ENCODE data around the gene ZRANB1.

ZRANB1 gene

GRCh38 chr10:125024497-125025234 lies 82.7 kb downstream of the ZRANB1 start:
- FAIRE-seq (peak; percentile 46), DNase-seq (ENCODE audit: insufficient read length, low spot score) (peak; percentile 55)
- TF ChIP-seq CTCF (IDR thresholded peaks at IDR 0.05; ENCODE audit: insufficient read depth, missing control alignments), result no peak

GRCh38 chr10:125025341-125025740 lies 83.4 kb downstream of the ZRANB1 start:
- no peak for TF ChIP-seq CTCF (IDR thresholded peaks at IDR 0.05; ENCODE audit: insufficient read depth, missing control alignments)
- FAIRE-seq (no peak), DNase-seq (ENCODE audit: insufficient read length, low spot score) (no peak)

- TF ChIP-seq CTCF (IDR thresholded peaks at IDR 0.05; ENCODE audit: insufficient read depth, missing control alignments), result no peak
- no peak for DNase-seq (ENCODE audit: insufficient read length, low spot score)
- FAIRE-seq, result no peak
These were observed 84.4 kb downstream of the ZRANB1 start for GRCh38 chr10:125026036-125026931.

- FAIRE-seq (no peak), DNase-seq (ENCODE audit: insufficient read length, low spot score) (no peak)
- TF ChIP-seq CTCF (IDR thresholded peaks at IDR 0.05; ENCODE audit: insufficient read depth, missing control alignments), result no peak
These were observed 85.2 kb downstream of the ZRANB1 start for GRCh38 chr10:125026974-125027735.

GRCh38 chr10:125027871-125028869 lies 86.2 kb downstream of the ZRANB1 start:
- no peak for FAIRE-seq
- no peak for DNase-seq (ENCODE audit: insufficient read length, low spot score)
- no peak for TF ChIP-seq CTCF (IDR thresholded peaks at IDR 0.05; ENCODE audit: insufficient read depth, missing control alignments)

GRCh38 chr10:125029584-125030242 lies 87.8 kb downstream of the ZRANB1 start:
- no peak for FAIRE-seq
- no peak for DNase-seq (ENCODE audit: insufficient read length, low spot score)
- no peak for TF ChIP-seq CTCF (IDR thresholded peaks at IDR 0.05; ENCODE audit: insufficient read depth, missing control alignments)

Data from D721Med (cell line).